B cell (primary cell): ENCODE measurements around the gene ZNF555. TPM values are rescaled to one million over a fixed set of nuclear protein-coding genes. Genes with fewer than 3 reads are reported as not detected.

Source experiments
- ATAC-seq: fragments of 200-7000 bp; cut with Tn5 transposase; one replicate; pipeline ENCODE4 v1.10.0; 2021; ENCODE audit warnings: low read depth, mild to moderate bottlenecking, moderate number of reproducible peaks, moderate library complexity
- CTCF ChIA-PET: fragments of 350-600 bp; sonication (Branson Sonifier 250); formaldehyde crosslinking; loops from one replicate; lab custom pipeline; 2021; ENCODE audit warnings: antibody characterized with exemption, inconsistent platforms; lab: Charles Lee
- POLR2A ChIA-PET: fragments of 350-600 bp; sonication (Branson Sonifier 250); formaldehyde crosslinking; loops from one replicate; lab custom pipeline; 2021; ENCODE audit warnings: antibody characterized with exemption; lab: Charles Lee
- DNase-seq: peaks from one replicate; pipeline ENCODE4 v3.0.0; 2013
- H2AFZ ChIP-seq: 2 replicates; pipeline ENCODE4 v1.6.1; 2012; ENCODE audit warnings: mild to moderate bottlenecking, low read depth, low read length; ENCODE audit not compliant: insufficient read depth, poor library complexity, severe bottlenecking
- H3K27ac ChIP-seq, 2 donors: 1 replicate in 1 of 2; 2 replicates in 1 of 2; pipeline ENCODE4 v1.5.1; 2012 to 2013; ENCODE audit warnings: low read length in 2 of 2, mild to moderate bottlenecking in 2 of 2, moderate library complexity in 1 of 2
- H3K27me3 ChIP-seq, 4 experiments: fragments of 200-600 bp in 1 of 4; sonication (generic) in 1 of 4; replicated peaks in 1 of 4; 1 replicate in 2 of 4; 2 replicates in 2 of 4; pipeline versions ENCODE4 v1.6.1 to v1.7.0; 2013 to 2016; ENCODE audit warnings: low read length in 3 of 4, mild to moderate bottlenecking in 2 of 4, mixed read lengths in 1 of 4, moderate library complexity in 1 of 4; ENCODE audit not compliant: insufficient read depth in 4 of 4, control insufficient read depth in 3 of 4; ENCODE audit errors: control extremely low read depth in 1 of 4
- H3K36me3 ChIP-seq, 2 experiments: replicated peaks in 1 of 2; 1 replicate in 1 of 2; 2 replicates in 1 of 2; pipeline versions ENCODE4 v1.6.1 to v1.7.1; 2013; ENCODE audit warnings: low read length in 1 of 2; ENCODE audit not compliant: insufficient read depth in 2 of 2, control insufficient read depth in 1 of 2; ENCODE audit errors: control extremely low read depth in 1 of 2, extremely low read depth in 1 of 2
- H3K4me1 ChIP-seq, 2 donors: fragments of 200-600 bp in 1 of 2; sonication (generic) in 1 of 2; 1 replicate in 1 of 2; 2 replicates in 1 of 2; pipeline versions ENCODE4 v1.5.1 to v1.6.1; 2013 to 2017; ENCODE audit warnings: low read length in 2 of 2; ENCODE audit not compliant: control insufficient read depth in 2 of 2, insufficient read depth in 2 of 2
- H3K4me2 ChIP-seq: replicated peaks from 2 replicates; pipeline ENCODE3; 2012; ENCODE audit warnings: mild to moderate bottlenecking, low read depth, low read length; ENCODE audit not compliant: poor library complexity, severe bottlenecking
- H3K4me3 ChIP-seq, 5 experiments: fragments of 200-600 bp in 1 of 5; sonication (generic) in 1 of 5; 1 replicate in 3 of 5; 2 replicates in 2 of 5; pipeline versions ENCODE4 v1.5.1 to v1.7.0; 2011 to 2016; ENCODE audit warnings: low read length in 4 of 5, mild to moderate bottlenecking in 4 of 5, low read depth in 2 of 5, control low read depth in 1 of 5, moderate library complexity in 1 of 5; ENCODE audit not compliant: insufficient read depth in 1 of 5; ENCODE audit errors: control extremely low read depth in 1 of 5, extremely low read depth in 1 of 5
- H3K79me2 ChIP-seq: fragments of 200-600 bp; sonication (generic); one replicate; pipeline ENCODE4 v1.6.0; 2016; ENCODE audit warnings: low read length; ENCODE audit not compliant: control insufficient read depth, insufficient read depth
- H3K9ac ChIP-seq: fragments of 200-600 bp; sonication (generic); 2 replicates; pipeline ENCODE4 v1.6.1; 2017; ENCODE audit warnings: mild to moderate bottlenecking, low read length, moderate library complexity
- H3K9me3 ChIP-seq, 3 donors: one replicate each; pipeline versions ENCODE4 v1.6.1 to v1.7.1; 2013; ENCODE audit warnings: low read length in 2 of 3; ENCODE audit not compliant: control insufficient read depth in 2 of 3, insufficient read depth in 1 of 3; ENCODE audit errors: control extremely low read depth in 1 of 3
- H4K20me1 ChIP-seq: 2 replicates; pipeline ENCODE4 v1.6.0; 2012; ENCODE audit warnings: mild to moderate bottlenecking, low read length; ENCODE audit not compliant: insufficient read depth, control insufficient read depth, poor library complexity, severe bottlenecking
- H3K27ac Mint-ChIP-seq: one replicate; pipeline ENCODE4 v1.8.0; 2021; ENCODE audit warnings: mixed read lengths
- H3K27me3 Mint-ChIP-seq: one replicate; pipeline ENCODE4 v1.8.0; 2021; ENCODE audit warnings: mixed read lengths
- H3K4me1 Mint-ChIP-seq: one replicate; pipeline ENCODE4 v1.8.0; 2021; ENCODE audit warnings: mixed read lengths
- H3K4me3 Mint-ChIP-seq: one replicate; pipeline ENCODE4 v1.8.0; 2021; ENCODE audit warnings: mixed read lengths
- H3K9me3 Mint-ChIP-seq: one replicate; pipeline ENCODE4 v1.8.0; 2022; ENCODE audit warnings: mixed read lengths; ENCODE audit not compliant: insufficient read depth
- CTCF ChIP-seq: fragments of 200-600 bp; IDR thresholded peaks from one replicate; pipeline ENCODE4 v1.8.0; 2022; ENCODE audit warnings: antibody characterized with exemption, mild to moderate bottlenecking
- EZH2 ChIP-seq: IDR thresholded peaks from 2 replicates; pipeline ENCODE4 v1.6.1; 2012; ENCODE audit warnings: borderline replicate concordance, low read depth, mild to moderate bottlenecking, moderate library complexity, low read length; ENCODE audit not compliant: insufficient read depth, poor library complexity, severe bottlenecking
- WGBS: methylation state at CpG from one replicate; pipeline ENCODE4 v1.1.5; 2013; ENCODE audit warnings: missing lambda C conversion rate; ENCODE audit not compliant: insufficient coverage; 5-methylcytosine and 5-hydroxymethylcytosine counted together
- intact Hi-C: fragments of 100-400 bp; cut with micrococcal nuclease; formaldehyde crosslinking; loops from one replicate; pipeline ENCODE4 v1.10.0; 2022
- polyA plus RNA-seq: library from polyadenylated mRNA; depleted of rRNA; stranded (reverse); fragments of >200 nt; gene quantifications from 2 replicates; pipeline ENCODE4 v1.2.3, GENCODE V29; 2012
- total RNA-seq, 2 donors: library from RNA; stranded (reverse); fragments of 120-200 nt in 1 of 2; gene quantifications; 1 replicate in 1 of 2; 2 replicates in 1 of 2; pipeline versions ENCODE4 v1.2.3 to v1.2.4, GENCODE V29; 2013 to 2022

The ZNF555 gene
- total and polyA plus RNA-seq, 2 donors (not counting 1 experiment from before 2014, with no cell fraction given) = 1.8 to 7.4 TPM

GRCh38 chr19:2837430-2837829, 3.8 kb upstream of the ZNF555 start:
- H2AFZ ChIP-seq = no peak overlapping the region
- no peak overlapping the region for H3K4me2 ChIP-seq
- no peak overlapping the region for H3K27ac ChIP-seq
- no peak for DNase-seq
- H3K9ac ChIP-seq = no peak overlapping the region
- H3K4me3 Mint-ChIP-seq = no peak overlapping the region
- H3K4me1 ChIP-seq = peaks cover 8 to 10% of the 10 kb centered on the region in 2 donors
- H4K20me1 ChIP-seq = no peaks in the 10 kb centered on the region
- intact Hi-C loops = no loop called here
- no peak for ATAC-seq
- H3K27ac Mint-ChIP-seq = no peak overlapping the region
- peaks cover 12% of the 10 kb centered on the region for H3K4me1 Mint-ChIP-seq
- H3K4me3 ChIP-seq = no peak overlapping the region
- peaks cover 14% of the 10 kb centered on the region for H3K9me3 Mint-ChIP-seq
- H3K36me3 ChIP-seq = peaks cover 6 to 13% of the 10 kb centered on the region in 2 experiments
- ChIA-PET POLR2A (interaction anchor here (0.7 kb wide), 2 partner anchors 12 to 138 kb away, joined by 4 to 6 read pairs; no protein-coding TSS in a partner anchor), CTCF (no interaction called here)
- H3K9me3 ChIP-seq = peaks cover 9 to 72% (median 40%) of the 10 kb centered on the region in 3 donors
- 94% methylated on average over 2 of the region's 4 CpGs for WGBS
- TF ChIP-seq CTCF (no peak), EZH2 (no peak)
- H3K79me2 ChIP-seq = peaks cover 5% of the 10 kb centered on the region
- H3K27me3 ChIP-seq = no peaks in the 10 kb centered on the region
- no peaks in the 10 kb centered on the region for H3K27me3 Mint-ChIP-seq

- peak overlapping the region; percentile 96 for H3K4me2 ChIP-seq
- H3K27ac ChIP-seq = peak overlapping the region in 1 of 2 donors; percentile 86
- CTCF ChIA-PET = interaction anchor here (0.7 to 1.6 kb wide), 5 partner anchors 13 to 322 kb away, joined by 3 to 6 read pairs (median 3); partner anchors contain the start of genes ZNF554 and ZNF57
- WGBS = 3% methylated on average over 57 of the region's 62 CpGs
- peak overlapping the region; percentile 80 for H3K9ac ChIP-seq
- peaks cover 26% of the 10 kb centered on the region for H3K4me1 Mint-ChIP-seq
- intact Hi-C loops = loop anchor here (1.0 to 5.0 kb wide), 6 partner anchors 23 to 193 kb away; partner anchors contain the start of genes SGTA, ZNF554 and ZNF57
- H3K79me2 ChIP-seq = peaks cover 34% of the 10 kb centered on the region
- peak overlapping the region; percentile 79 for H3K27ac Mint-ChIP-seq
- DNase-seq (peak; percentile 38), ATAC-seq (no peak)
- H3K9me3 ChIP-seq = peaks cover 0 to 28% (median 2%) of the 10 kb centered on the region in 3 donors
- peaks cover 12 to 15% of the 10 kb centered on the region in 2 donors for H3K4me1 ChIP-seq
- H4K20me1 ChIP-seq = no peaks in the 10 kb centered on the region
- H3K4me3 ChIP-seq = peak overlapping the region; percentile 3 to 77 (median 73)
- no peaks in the 10 kb centered on the region for H3K27me3 ChIP-seq
- POLR2A ChIA-PET = interaction anchor here (0.6 to 1.0 kb wide), 5 partner anchors 23 to 194 kb away, joined by 3 to 5 read pairs (median 3); partner anchors contain the start of gene ZNF554
- H3K4me3 Mint-ChIP-seq = peak overlapping the region; percentile 81
- no peaks in the 10 kb centered on the region for H3K27me3 Mint-ChIP-seq
- H2AFZ ChIP-seq = peak overlapping the region; percentile 78
- no peak for TF ChIP-seq EZH2
- TF ChIP-seq CTCF = no peak
- H3K9me3 Mint-ChIP-seq = peaks cover 3% of the 10 kb centered on the region
- H3K36me3 ChIP-seq = peaks cover 0 to 3% of the 10 kb centered on the region in 2 experiments
Measured at GRCh38 chr19:2841855-2842574, 740 bp downstream of the ZNF555 start.
